Medulla oblongata (tissue), 1 donor: Measurements from ENCODE around the gene CRAT.

Source experiments
- DNase-seq: peaks from one replicate; pipeline ENCODE4 v3.0.0-alpha.2; 2015; ENCODE audit errors: extremely low spot score

Gene CRAT

GRCh38 chr9:129111528-129112151 is 1.0 kb upstream of the CRAT start:
- DNase-seq: peak; percentile 37

GRCh38 chr9:129109952-129110739 is 447 bp downstream of the CRAT start:
- no peak for DNase-seq

- no peak for DNase-seq
Measured at GRCh38 chr9:129109537-129109903, 1.1 kb downstream of the CRAT start.

DNA sequence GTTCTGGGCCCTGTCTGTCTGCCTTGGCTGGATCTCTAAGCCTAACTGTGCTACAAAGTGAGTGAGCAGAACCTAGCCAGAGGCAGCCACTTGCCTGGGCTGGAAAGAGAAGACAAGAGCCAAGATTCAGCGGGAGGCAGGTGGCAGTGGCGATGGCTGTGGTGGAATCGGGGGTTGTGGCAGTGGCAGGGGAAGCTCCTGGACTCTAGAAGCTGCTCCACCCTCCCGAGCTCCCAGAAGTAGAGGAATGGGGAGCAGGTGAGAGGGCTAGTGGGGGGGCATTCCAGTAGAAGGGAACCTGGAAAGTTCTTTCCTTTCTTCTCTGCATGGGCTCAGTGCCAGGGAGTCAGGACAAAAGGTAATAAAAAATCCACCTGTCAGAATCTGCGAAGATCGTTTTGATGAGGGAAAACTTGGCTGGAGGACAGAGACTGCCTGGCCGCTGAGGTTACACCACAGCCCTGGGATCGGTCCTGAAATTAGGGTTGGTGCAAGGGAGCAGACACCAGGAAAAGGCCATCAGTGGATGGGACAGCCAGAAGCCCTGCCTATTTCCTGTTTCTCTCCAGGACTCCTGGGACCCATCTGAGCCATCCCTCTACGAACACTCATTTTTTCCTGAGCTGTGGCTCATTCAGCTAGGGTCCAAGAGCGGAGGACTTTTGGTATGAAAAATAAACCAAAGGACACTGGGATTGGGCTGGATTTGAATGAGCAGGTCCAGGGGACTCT is 1.6 kb downstream of the CRAT start:
- no peak for DNase-seq

- DNase-seq: no peak
Measured at GRCh38 chr9:129108083-129108804, 2.3 kb downstream of the CRAT start.

DNA sequence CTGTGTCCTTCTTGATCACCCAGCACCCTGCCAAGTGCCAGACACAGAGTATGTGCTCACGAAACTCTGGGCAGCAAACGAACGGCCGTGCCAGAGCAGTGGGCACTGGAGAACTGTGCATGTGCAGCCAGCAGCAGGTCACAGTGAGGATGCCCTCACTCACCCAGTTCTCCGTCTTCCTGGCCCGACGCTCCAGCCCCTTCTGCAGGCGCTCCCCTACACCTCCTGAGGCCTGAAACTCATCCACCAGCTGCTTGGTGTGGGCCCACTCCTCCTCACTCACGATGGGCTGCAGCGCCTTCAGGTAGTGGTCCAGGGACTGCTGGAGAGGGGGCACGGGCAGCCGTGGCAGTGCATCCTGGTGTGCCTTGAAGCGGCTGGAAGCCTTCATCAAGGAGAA is 2.9 kb downstream of the CRAT start:
- no peak for DNase-seq

- DNase-seq: no peak
Measured at GRCh38 chr9:129105857-129106694, 4.5 kb downstream of the CRAT start.

GRCh38 chr9:129104051-129104450 is 6.5 kb downstream of the CRAT start:
- no peak for DNase-seq

GRCh38 chr9:129103595-129103965 is 7.0 kb downstream of the CRAT start:
- DNase-seq: no peak

DNA sequence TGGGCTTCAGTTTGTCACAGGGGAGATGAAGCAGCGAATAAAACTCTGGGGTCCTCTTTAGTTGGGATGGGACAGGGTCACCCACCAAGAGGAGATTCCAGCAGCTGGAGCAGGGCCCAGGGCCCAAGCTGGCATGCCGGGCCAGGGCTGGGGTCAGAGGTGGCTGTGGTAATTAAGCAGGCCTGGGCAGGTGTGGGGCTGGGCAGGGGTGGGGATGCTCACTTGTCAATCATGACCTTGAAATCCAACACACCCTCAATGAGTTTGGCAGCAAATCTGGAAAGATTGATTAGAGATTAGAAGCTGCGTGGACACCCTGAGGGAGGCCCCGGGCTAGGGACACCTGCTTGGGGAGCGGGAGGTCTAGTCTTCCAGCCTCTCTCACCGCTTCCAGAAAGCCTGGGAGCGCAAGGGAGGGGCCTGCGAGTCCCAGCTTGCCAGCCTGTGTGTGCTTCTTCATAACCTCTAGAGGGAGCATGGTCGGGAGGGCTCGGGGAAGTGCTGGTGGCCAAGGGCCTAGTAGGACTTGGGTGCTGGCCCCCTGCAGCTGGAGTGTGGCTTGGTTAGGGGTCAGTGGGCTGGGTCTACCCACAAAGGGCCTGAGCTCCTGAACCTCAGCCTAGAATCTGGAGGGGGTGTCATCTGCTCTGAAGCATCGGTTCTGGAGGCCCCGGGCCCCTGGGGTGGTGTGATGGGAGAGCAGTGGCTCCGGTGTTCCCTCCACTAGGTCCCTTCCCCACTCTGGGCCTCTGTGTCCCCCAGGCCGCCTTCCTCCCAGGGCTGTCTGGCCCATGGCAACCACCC is 7.6 kb downstream of the CRAT start:
- DNase-seq: peak; percentile 36

DNA sequence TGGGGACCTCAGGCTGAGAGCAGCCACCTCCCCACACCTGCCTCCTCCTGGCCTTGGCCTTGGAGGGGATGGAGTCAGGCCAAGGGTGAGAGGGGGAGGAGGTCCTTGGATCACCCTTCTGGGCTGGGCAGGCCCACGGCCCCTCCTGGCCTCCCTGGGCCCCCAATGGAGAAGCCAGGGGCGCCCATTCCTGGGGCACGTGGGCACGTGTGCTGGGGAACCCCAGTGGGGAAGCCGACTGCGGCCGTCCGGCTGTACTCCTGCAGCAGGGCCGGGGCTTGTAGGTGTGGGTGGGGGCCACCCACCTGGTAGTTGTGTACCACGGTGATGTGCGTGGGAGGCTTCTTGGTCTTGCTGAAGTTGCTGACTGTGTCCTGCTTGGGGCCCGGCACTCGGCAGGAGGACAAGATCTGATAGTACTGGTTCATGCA is 8.5 kb downstream of the CRAT start:
- no peak for DNase-seq

- no peak for DNase-seq
Measured at GRCh38 chr9:129101279-129101678, 9.3 kb downstream of the CRAT start.

GRCh38 chr9:129100383-129101169 is 10.0 kb downstream of the CRAT start:
- DNase-seq: no peak

DNA sequence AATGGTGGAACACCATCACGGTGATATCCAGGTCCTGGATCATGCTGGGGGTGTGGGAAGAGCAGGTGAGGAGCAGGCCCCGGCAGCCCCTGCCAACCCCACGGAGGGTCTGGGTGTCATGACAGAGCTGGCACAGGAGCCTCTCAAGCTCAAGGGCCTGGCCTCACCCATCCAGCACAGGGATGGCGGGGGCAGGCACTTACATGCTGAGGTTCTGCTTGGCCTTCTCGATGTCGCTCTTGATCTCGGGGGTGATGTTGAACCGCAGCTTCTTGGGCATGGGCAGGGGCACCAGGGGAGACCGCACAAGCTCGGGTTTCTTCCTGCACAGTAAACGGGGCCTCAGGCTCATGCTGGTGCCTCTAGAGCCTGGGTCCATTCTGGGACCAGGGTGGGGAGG is 12.3 kb downstream of the CRAT start:
- DNase-seq: no peak

DNA sequence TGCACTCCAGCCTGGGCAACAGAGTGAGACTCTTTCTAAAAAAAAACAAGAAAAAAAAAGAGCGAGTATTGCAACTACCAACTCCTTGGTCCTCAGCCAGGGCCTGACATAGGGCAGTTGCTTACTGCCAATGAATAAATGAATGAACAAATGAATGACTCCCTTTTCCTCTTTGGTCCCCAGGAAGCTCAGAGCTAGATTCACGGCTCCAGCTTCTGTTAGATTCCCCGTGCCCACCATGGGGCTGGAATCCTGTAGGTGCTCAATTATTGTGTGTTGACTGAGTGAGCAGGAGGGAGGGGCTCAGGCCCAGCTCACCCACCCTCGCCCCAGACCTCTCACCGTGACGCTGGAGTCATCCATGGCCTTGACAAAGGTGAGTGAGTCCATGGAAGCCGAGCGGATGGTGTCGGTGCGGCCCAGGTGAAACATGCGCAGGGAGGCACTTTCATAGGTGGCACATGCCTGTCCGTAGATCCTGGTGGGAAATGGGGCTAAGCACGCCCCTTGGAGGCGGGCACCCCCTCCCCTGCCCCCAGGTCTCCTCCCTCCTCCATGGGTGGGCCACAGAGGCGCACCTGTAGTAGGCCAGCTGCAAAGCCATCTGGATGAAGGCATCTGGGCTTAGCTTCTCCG is 12.8 kb downstream of the CRAT start:
- no peak for DNase-seq

GRCh38 chr9:129095908-129096307 is 14.7 kb downstream of the CRAT start:
- no peak for DNase-seq

DNA sequence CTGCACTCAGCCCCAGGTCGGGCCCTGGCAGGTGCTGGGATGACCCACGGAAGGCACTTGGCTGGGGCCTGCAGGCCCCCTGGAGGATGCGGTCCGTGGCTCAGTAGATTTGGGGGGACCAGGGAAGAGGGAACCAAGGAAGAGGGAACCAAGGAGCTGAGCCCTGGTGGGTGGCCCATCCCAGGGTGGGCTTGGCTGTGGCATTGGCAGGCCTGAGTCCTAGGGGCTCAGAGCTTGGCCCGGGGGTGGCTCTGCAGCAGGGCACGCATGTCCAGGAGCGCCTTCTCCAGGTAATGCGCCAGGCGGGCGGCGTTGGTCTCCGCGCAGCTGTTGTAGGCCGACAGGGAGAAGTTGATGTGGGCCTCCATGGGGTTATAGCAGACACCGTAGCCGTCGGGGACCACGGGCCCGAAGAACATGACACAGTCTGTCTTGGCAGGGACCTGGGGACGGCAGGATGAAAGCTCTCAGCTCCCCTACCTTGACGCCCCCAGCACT is 15.4 kb downstream of the CRAT start:
- DNase-seq: no peak

- DNase-seq: no peak
Measured at GRCh38 chr9:129094387-129095169, 16.0 kb downstream of the CRAT start.
